GM12874 (cell line): ENCODE data around the gene COQ8B.

Experiments
- CTCF ChIP-seq: IDR thresholded peaks from 2 replicates; pipeline ENCODE4 v1.5.1; 2011; ENCODE audit warnings: low read depth, mild to moderate bottlenecking, control low read depth, low read length, moderate library complexity; ENCODE audit not compliant: insufficient read depth

The COQ8B gene

GRCh38 chr19:40673397-40673796 lies 43.3 kb downstream of the COQ8B start:
- no peak for TF ChIP-seq CTCF

- TF ChIP-seq CTCF: no peak
Observed at GRCh38 chr19:40672573-40673299, 44.0 kb downstream of the COQ8B start.

GRCh38 chr19:40672038-40672437 lies 44.6 kb downstream of the COQ8B start:
- no peak for TF ChIP-seq CTCF

- no peak for TF ChIP-seq CTCF
Observed at GRCh38 chr19:40671404-40671803, 45.3 kb downstream of the COQ8B start.

GRCh38 chr19:40668991-40669614 lies 47.6 kb downstream of the COQ8B start:
- no peak for TF ChIP-seq CTCF

GRCh38 chr19:40667602-40668001 lies 49.1 kb downstream of the COQ8B start:
- TF ChIP-seq CTCF: no peak

- no peak for TF ChIP-seq CTCF
Observed at GRCh38 chr19:40666803-40667438, 49.8 kb downstream of the COQ8B start.
